Parathyroid adenoma (tissue), 2 donors: Measurements from ENCODE around the gene DCAF5.

Experiments
- H2AFZ ChIP-seq: fragments of 300-600 bp; sonication (generic); one replicate; pipeline ENCODE4 v1.7.0; 2017; ENCODE audit warnings: antibody characterized with exemption, mild to moderate bottlenecking
- H3K27ac ChIP-seq: fragments of 300-600 bp; sonication (generic); one replicate; pipeline ENCODE4 v1.7.0; 2017
- H3K27me3 ChIP-seq: fragments of 300-600 bp; sonication (generic); one replicate; pipeline ENCODE4 v1.7.0; 2017; ENCODE audit warnings: low read length; ENCODE audit not compliant: control insufficient read depth, insufficient read depth
- H3K36me3 ChIP-seq: fragments of 300-600 bp; sonication (generic); one replicate; pipeline ENCODE4 v1.7.0; 2017; ENCODE audit warnings: low read length; ENCODE audit not compliant: control insufficient read depth, insufficient read depth
- H3K4me1 ChIP-seq: fragments of 300-600 bp; sonication (generic); one replicate; pipeline ENCODE4 v1.7.0; 2017; ENCODE audit warnings: control low read depth
- H3K4me2 ChIP-seq: fragments of 300-600 bp; sonication (generic); one replicate; pipeline ENCODE4 v1.7.0; 2017; ENCODE audit warnings: low read length
- H3K4me3 ChIP-seq: fragments of 300-600 bp; sonication (generic); one replicate; pipeline ENCODE4 v1.7.0; 2017; ENCODE audit warnings: low read depth, low read length
- H3K79me2 ChIP-seq: fragments of 300-600 bp; sonication (generic); one replicate; pipeline ENCODE4 v1.7.0; 2017; ENCODE audit warnings: control low read depth
- H3K9ac ChIP-seq: fragments of 300-600 bp; sonication (generic); one replicate; pipeline ENCODE4 v1.7.0; 2017; ENCODE audit warnings: mild to moderate bottlenecking
- H3K9me3 ChIP-seq: fragments of 300-600 bp; sonication (generic); one replicate; pipeline ENCODE4 v1.7.0; 2017; ENCODE audit warnings: low read length; ENCODE audit not compliant: control insufficient read depth
- TF ChIP-seq, protein P1 (sequence below): fragments of 300-600 bp; sonication (generic); IDR thresholded peaks from one replicate; pipeline ENCODE4 v1.7.0; 2017; ENCODE audit warnings: antibody characterized with exemption, mild to moderate bottlenecking
- donor health status: primary hyperparathyroidism.

The DCAF5 gene

GRCh38 chr14:69088586-69088985 is 64.3 kb downstream of the DCAF5 start:
- no peak overlapping the region for H2AFZ ChIP-seq
- no peaks in the 10 kb centered on the region for H3K4me1 ChIP-seq

DNA sequence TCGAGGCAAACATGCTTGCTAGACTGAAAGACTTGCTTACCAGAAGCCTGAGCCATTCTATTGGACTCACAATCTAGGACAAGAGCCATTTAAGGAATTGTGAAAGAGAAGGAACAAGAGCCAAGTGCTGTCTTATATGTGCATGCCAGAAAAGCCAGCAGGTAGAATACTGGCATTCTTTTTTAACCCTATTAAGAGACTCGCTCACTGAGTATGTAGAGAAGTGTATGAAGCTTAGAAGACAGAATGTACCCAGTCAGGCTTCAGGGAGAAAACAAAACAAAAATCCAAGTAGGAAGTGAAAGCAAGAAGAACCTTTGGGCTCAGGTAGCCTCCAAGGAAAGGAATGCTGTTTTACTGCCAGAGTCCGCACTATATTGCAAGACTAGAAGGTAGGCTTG is 65.9 kb downstream of the DCAF5 start:
- Histone ChIP-seq H3K4me3 (no peak overlapping the region), H3K36me3 (no peaks in the 10 kb centered on the region), H3K27me3 (no peaks in the 10 kb centered on the region), H3K4me1 (no peaks in the 10 kb centered on the region), H3K27ac (peak overlapping the region; percentile 64), H3K9me3 (no peaks in the 10 kb centered on the region), H3K4me2 (no peak overlapping the region), H3K9ac (no peak overlapping the region), H2AFZ (no peak overlapping the region), H3K79me2 (peaks cover 4% of the 10 kb centered on the region)
- TF ChIP-seq, protein P1, sequence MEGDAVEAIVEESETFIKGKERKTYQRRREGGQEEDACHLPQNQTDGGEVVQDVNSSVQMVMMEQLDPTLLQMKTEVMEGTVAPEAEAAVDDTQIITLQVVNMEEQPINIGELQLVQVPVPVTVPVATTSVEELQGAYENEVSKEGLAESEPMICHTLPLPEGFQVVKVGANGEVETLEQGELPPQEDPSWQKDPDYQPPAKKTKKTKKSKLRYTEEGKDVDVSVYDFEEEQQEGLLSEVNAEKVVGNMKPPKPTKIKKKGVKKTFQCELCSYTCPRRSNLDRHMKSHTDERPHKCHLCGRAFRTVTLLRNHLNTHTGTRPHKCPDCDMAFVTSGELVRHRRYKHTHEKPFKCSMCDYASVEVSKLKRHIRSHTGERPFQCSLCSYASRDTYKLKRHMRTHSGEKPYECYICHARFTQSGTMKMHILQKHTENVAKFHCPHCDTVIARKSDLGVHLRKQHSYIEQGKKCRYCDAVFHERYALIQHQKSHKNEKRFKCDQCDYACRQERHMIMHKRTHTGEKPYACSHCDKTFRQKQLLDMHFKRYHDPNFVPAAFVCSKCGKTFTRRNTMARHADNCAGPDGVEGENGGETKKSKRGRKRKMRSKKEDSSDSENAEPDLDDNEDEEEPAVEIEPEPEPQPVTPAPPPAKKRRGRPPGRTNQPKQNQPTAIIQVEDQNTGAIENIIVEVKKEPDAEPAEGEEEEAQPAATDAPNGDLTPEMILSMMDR: no peak

More at GRCh38 chr14:69088586-69088985, 64.3 kb downstream of the DCAF5 start:
- no peaks in the 10 kb centered on the region for H3K36me3 ChIP-seq
- TF ChIP-seq, protein P1: no peak
- H3K4me2 ChIP-seq: no peak overlapping the region
- H3K4me3 ChIP-seq: no peak overlapping the region
- peaks cover 4% of the 10 kb centered on the region for H3K79me2 ChIP-seq
- H3K9ac ChIP-seq: no peak overlapping the region
- H3K27ac ChIP-seq: no peak overlapping the region
- H3K9me3 ChIP-seq: no peaks in the 10 kb centered on the region
- no peaks in the 10 kb centered on the region for H3K27me3 ChIP-seq

GRCh38 chr14:69086537-69086936 is 66.4 kb downstream of the DCAF5 start:
- no peak overlapping the region for H2AFZ ChIP-seq
- no peak overlapping the region for H3K4me2 ChIP-seq
- no peak overlapping the region for H3K9ac ChIP-seq
- H3K27me3 ChIP-seq: no peaks in the 10 kb centered on the region
- no peaks in the 10 kb centered on the region for H3K9me3 ChIP-seq
- H3K79me2 ChIP-seq: peaks cover 6% of the 10 kb centered on the region
- H3K27ac ChIP-seq: peak overlapping the region; percentile 64
- H3K36me3 ChIP-seq: no peaks in the 10 kb centered on the region
- H3K4me3 ChIP-seq: no peak overlapping the region
- TF ChIP-seq, protein P1: no peak
- no peaks in the 10 kb centered on the region for H3K4me1 ChIP-seq

DNA sequence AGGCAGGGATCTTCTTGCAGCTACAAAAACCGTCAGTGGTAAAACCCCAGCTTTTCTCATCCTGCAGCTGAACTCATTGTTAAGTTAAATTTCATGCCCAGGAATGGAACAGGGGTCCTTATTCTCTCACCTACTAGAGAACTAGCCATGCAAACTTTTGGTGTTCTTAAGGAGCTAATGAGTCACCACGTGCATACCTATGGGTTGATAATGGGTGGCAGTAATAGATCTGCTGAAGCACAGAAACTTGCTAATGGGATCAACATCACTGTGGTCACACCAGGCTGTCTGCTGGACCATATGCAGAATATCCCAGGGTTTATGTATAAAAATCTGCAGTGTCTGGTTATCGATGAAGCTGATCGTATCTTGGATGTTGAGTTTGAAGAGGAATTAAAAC is 68.9 kb downstream of the DCAF5 start:
- Histone ChIP-seq H3K27me3 (no peaks in the 10 kb centered on the region), H2AFZ (no peak overlapping the region), H3K27ac (no peak overlapping the region), H3K9me3 (no peaks in the 10 kb centered on the region), H3K9ac (no peak overlapping the region), H3K4me2 (no peak overlapping the region), H3K79me2 (peaks cover 7% of the 10 kb centered on the region), H3K36me3 (no peaks in the 10 kb centered on the region), H3K4me3 (no peak overlapping the region), H3K4me1 (no peaks in the 10 kb centered on the region)
- TF ChIP-seq, protein P1: no peak

- H3K79me2 ChIP-seq: peaks cover 9% of the 10 kb centered on the region
- no peaks in the 10 kb centered on the region for H3K27me3 ChIP-seq
- TF ChIP-seq, protein P1: no peak
- no peaks in the 10 kb centered on the region for H3K9me3 ChIP-seq
- no peak overlapping the region for H3K4me2 ChIP-seq
- H3K4me1 ChIP-seq: no peaks in the 10 kb centered on the region
- H3K27ac ChIP-seq: no peak overlapping the region
- no peak overlapping the region for H2AFZ ChIP-seq
- H3K36me3 ChIP-seq: no peaks in the 10 kb centered on the region
- H3K4me3 ChIP-seq: no peak overlapping the region
- no peak overlapping the region for H3K9ac ChIP-seq
Measured at GRCh38 chr14:69083181-69083580, 69.7 kb downstream of the DCAF5 start.
